ENCODE measurements around the gene ANP32A.
"Not testable (repeated sequence)": the region's sequence is repeated elsewhere in the genome, so short reads cannot be mapped to it uniquely, and the experiment has no call there.

The ANP32A gene

DNA sequence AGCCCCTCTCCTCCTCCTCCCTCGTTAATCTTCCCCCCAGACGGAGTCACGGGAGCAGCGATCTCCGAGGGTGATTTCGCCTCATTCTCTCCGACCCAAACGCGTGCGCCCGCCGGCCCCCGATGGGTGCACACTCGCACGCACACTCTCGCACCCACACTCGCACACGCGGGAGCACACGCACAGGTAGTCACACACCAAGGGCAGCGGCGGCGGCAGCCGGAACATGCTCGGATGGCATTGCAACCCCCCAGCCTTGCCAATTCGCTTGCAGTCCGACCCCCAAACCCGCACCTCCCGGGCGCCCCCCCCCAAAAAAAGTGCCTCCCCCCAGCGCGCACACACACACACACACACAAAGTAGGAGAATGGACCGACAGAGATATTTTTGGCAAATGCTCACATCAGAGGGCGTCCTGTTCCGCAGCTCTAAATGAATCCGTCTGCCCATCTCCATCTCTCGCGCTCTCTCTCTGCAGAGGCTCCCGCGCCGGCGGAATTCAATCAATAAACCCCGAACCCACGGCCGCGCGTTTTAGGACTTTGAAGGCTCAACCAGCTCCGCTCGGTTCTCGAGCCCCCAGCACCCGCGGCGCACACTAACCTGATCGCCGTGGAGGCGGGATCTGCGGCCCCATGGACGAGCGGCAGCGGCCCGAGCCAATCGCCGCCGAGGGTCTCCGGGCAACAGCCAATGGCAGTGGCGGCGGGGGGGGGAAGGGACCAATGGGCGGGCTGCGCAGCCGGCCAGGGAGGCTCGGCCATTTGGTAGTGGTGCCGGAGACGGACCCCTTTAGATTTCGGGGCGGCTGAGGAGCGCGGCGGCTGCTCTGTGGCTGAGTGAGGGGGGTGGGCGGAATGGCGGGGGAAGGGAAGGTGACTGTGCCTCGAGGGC, at the start of gene ANP32A:
Gene ANP32A (minus strand): TSS at position 601 of the 895 bp plus-strand sequence. CDS start 144 bp downstream, at position 457.
- DNase-seq (ENCODE audit: low spot score): peak; percentile 99

DNA sequence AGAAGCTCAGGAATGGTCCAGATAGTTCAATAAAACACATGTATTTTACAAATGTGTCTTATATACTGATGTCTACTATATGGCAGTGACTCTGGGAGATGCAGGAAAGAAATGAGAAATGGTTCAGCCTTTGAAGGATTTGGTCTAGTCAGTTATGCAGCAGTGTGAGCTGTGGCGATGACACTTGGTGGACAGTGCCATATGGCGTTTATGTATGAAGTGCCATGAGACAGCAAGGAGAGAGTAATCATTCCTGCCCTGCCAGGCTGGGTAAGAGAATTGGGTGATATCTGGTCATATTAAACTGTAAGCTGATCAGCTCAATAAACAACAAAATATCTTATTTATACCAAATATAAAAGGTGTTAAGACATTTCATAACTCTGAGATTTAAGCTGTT, 47.6 kb upstream of the ANP32A start:
- no peak for DNase-seq (ENCODE audit: low spot score)

DNA sequence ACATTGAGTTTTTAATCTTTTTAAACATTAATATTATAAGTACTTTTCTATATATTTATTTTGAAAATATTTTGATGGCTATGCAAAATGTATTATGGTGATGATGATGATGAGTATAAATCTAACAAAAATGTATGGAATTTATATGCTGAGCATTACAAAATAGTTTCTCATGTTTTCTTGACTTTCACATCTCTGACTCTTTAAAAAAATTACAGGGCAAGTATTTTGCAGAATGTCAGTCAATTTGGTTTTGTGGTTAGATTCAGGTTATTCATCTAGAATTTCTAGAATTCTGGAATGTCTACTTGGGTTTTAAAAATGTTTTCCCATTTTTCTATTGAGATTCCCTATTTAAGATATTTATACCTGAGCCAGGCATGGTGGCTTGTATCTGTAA, 41.7 kb upstream of the ANP32A start:
- no peak for DNase-seq (ENCODE audit: low spot score)

DNA sequence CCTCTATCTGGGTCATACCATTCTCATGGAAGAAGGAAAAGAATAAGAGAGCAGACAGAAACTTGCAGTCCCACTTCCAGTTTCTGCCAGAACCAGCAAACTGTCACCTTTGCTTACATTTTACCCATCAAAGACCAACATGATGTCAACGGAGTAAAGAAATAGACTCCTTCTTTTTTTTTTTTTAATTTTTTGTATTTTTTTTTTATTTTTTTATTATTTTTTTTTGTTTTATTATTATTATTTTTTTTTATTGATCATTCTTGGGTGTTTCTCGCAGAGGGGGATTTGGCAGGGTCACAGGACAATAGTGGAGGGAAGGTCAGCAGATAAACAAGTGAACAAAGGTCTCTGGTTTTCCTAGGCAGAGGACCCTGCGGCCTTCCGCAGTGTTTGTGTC, 38.0 kb upstream of the ANP32A start:
- not testable (repeated sequence) for DNase-seq (ENCODE audit: low spot score)

DNA sequence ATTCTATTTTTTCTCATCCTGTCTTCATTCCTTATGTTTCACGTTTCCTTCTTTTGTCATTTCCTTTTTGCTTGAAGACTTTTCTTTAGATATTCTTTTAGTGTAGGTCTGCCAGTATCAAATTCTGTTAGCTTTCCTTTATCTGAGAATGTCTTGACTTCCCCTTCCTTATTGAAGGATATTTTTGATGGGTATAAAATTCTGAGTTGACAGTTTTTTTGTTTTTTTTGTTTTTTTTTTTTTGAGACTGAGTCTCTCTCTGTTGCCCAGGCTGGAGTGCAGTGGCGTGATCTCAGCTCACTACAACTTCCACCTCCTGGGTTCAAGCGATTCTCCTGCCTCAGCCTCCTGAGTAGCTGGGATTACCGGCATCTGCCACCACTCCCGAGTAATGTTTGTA, 36.7 kb upstream of the ANP32A start:
- not testable (repeated sequence) for DNase-seq (ENCODE audit: low spot score)

DNA sequence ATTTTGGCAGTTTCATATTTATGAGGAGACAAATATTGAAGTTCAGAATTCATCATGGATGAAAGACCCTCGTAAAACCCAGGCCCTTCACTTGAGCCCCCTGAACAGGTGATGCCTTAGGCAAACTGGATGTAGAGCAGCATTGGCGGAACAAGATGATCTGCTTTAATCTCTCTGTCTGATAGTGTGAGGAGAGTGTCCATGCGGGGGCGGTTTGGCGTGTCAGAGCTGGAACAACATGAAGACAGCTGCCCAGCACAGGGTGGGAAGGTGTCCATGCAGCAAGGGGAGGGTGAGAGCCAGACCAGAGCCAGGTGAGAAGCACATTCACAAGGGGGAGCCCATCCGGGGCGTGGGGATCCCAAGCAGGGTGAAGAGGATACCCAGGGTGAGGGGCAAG, 31.8 kb upstream of the ANP32A start:
- DNase-seq (ENCODE audit: low spot score): no peak

DNA sequence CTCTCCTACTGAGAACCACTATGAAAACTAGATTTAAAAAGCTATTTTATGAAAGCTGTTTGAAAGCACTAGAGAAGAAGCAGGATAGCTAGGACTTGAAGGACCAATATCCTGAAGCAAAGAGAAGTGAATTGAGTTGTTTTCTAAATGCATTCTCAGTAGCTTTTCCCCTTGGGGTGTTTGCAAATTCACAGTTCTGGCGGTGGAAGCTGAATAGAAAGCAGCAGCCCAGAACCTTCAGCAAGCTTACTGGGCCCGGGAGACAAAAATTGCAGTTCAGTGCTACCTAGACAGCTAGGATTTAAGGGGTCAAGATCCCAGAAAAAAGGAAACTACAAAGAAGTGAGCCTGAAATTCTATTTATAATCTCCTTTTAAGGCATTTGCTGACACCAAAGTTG, 31.3 kb upstream of the ANP32A start:
- no peak for DNase-seq (ENCODE audit: low spot score)

DNA sequence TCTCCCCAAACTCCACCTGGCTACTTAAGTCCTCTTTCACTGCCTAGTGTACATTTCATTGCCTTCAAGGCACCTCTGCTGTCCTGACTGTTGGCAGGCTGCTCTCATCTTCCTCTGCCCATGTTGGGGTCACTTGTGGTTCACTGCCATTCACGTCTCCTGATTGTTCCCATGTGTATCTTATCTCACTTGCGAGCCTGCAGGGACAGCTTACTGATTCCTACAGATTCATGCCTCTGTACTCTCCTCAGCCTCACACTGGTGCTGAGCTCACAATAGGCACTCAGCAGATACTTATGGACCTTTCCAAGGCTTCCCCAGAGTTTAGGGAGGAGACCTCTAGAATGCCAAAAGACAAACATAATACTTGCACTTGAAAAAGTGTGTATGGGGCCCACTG, 28.8 kb upstream of the ANP32A start:
- no peak for DNase-seq (ENCODE audit: low spot score)

DNA sequence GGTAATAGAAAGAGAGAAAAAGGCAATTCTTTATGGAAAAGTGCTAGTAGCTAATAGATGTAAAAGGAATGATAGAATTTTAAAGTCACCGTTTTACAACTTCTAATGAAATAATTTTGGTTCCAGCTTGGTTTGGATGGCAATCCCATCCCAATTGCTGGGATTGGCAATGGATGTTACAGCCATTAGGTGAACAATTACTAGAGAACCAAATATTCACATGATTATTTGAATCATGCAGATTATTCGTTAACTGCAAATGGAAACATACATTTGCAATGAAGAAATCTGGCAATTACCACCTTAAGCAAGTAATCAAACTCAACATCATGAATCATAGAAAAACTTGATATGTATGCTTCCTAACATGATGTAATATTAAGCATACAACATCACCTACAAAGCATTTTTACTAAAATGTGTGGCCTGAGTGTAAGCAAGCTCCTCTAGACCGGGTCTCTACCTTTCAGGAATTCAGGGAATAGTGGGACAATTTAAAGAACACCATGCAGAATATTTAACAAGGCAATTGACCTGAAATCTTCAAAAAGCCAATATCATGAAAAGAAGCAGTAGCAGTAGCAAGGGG, 26.2 kb upstream of the ANP32A start:
- DNase-seq (ENCODE audit: low spot score): no peak

DNA sequence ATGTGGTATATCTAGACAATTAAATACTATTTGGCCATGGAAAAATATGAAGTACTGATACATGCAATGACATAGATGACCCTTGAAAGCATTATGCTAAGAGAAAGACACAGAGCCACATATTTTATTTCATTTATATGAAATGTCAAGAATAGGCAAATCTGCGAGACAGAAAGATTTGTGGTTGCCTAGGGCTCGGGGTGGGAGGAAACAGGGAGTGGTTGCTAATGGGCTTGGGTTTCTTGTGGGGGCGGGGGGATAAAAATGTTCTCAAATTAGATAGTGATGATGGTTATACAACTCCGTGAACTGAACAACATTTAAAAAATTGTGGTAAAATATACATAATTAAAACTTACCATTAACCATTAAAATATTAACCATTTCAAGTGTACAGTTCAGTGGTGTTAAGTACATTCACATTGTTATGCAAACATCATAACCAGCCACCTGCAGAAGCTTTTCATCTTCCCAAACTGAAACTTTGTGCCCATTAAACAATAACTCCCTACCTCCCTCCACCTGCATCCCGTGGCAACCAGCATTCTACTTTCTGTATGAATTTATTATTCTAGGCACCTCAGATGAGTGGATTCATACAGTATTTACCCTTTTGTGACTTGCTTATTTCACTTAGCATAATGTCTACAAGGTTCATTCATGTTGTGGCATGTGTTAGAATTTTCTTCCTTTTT, 24.3 kb upstream of the ANP32A start:
- DNase-seq (ENCODE audit: low spot score): no peak

DNA sequence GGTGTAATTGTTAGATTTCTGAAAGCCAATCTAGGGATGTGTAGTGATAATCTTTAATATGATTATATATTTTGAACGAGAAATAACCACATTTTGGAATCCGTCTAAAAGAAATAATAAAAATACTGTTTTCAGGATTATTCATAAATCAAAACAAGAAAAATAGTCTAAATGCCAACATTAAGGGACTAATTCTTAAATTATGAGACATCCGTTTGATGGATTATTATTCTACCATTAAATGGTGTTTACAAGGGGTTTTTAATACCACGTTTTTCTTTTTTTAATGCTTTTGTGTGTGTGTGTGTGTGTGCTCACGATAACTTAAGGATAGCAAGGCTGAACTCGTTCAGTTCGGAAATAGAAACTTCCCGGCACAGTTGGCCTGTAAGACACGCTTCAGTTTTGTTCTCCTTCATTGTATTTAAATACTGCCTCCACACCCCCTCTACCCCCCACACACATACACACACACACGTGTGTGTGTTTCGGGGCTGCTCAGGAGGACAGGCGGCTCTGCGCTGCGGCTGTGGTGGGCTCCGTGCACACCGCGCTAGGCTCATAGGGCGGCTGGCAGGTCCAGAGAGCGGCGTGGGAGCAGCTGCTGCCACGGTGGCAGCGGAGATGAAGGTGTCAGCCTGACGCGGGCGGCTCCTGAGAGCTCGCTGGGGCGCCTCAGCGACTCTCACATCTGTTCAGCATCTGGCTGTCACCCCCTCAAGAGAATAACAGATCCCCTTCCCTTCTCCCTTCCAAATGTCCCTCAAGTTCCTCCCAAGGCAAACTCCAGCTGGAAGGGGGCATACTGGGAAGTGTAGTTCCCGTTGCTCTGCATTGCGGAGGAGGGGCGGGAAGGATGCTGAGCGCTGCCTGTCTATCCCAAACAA, 23.0 kb upstream of the ANP32A start:
- no peak for DNase-seq (ENCODE audit: low spot score)

DNA sequence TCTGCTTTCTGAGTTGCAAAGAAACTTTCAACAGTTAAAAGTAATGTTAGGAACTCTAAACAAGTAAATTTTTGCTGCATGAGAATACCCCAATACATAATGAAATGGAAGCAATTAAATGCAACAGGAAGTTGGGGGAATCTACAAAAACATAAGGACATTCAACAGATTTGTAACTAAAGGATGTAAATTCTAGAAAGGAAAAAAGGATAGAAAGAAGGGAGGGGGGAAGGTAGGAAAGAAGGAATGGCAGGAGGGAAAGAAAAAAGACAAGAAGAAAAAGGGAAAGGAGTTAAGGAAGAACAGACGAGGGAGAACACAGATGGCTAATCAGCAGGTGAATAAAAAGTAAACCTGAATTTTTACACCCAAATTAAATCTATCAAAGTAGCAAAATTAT, 22.3 kb upstream of the ANP32A start:
- DNase-seq (ENCODE audit: low spot score): no peak

DNA sequence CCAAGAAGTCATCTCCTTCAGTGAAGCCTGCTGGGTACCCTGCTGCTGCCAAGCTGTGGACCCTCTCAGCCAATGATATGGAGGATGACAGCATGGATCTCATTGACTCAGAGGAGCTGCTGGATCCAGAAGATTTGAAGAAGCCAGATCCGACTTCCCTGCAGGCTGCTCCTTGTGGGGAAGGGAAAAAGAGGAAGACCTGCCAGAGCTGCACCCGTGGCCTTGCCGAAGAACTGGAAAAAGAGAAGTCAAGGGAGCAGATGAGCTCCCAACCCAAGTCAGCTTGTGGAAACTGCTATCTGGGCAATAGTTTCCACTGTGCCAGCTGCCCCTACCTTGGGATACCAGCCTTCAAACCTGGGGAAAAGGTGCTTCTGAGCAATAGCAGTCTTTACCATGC, 13.7 kb upstream of the ANP32A start:
- DNase-seq (ENCODE audit: low spot score): no peak

DNA sequence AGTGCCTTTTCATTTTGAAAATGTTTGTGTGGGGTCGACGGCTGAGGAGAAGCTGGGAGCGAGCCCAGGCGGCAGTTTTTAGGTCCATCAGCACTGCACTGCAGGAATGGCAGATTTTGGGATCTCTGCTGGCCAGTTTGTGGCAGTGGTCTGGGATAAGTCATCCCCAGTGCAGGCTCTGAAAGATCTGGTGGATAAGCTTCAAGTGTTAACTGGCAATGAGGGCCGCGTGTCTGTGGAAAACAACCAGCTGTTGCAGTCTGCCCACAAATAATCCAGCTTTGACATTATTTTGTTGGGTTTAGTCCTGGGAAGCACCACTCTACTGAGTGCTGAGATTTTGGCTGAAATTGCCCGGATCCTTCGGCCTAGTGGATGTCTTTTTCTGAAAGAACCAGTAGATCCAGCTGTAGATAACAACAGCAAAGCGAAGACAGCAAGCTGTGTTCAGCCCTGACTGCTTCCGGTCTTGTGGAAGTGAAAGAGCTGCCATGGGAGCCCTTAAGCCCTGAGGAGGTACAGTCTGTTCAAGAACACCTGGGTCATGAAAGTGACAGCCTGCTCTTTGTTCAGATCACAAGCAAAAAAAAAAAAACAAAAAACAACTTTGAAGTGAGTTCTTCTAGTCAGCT, 13.1 kb upstream of the ANP32A start:
- DNase-seq (ENCODE audit: low spot score): no peak

DNA sequence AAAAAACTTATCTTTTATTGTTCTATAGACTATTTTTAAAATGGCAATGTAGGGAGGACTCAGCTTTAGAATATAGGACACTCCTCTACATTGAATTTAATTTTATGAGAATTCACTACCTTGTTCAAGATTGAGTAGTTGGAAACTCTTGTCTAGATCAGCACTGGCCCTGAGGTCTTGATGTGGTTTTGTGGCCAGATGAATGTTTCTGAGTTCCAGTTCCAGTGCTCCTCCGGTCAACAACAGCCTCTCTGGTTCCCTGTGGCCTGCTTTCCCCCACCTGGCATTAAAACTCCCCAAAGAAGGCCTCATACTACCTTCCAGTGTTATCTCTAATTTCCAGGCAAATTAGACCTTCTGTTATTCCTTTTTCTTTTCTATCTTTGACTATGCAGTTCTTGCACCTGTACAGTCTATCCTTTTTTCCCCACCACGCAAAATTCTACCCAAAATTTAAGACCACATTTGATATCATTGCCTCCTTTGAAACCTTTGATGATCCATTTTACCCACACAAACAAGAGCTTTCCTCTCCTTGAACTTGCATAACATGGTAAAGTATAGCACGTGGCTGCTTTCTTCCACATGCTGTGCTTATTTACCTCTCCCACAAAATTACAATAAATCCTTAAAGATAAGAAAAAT, 9.6 kb upstream of the ANP32A start:
- no peak for DNase-seq (ENCODE audit: low spot score)

DNA sequence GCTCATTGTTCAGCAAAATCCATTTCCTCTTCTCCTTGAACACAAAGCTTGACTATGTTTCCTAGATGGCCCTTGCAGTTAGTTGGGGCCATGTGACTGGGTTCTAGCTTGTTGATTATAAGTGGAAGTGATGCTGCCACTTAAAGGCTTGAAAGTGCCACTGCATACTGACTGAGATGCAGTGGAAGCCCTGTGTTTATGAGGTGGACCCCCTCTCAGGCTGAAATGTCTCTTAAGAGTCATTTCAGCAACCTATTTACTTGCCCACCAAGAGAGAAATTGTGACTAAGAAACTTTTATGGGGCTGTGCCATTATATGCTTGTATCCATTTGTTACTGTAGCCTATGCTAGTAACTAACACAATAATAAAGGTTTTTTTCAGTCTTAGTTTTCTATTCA, 8.4 kb upstream of the ANP32A start:
- no peak for DNase-seq (ENCODE audit: low spot score)

DNA sequence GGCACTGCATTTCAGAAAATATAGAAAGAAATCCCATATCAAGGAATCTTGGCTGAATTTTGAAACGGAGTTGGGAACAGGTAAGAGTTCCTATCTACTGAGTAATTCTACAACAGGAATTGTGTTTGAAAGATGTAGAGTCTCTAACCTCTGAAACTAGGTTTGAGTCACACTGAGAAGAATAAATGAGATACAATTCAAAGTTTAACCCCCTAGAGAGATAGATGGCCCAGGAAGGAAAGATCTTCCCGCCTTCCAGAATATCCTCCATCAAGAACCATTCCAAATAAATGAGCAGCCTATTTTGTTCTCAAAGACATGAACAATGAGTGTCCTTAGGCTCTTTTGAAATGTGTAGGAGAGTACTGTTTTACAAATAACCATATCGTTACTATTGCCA, 2.9 kb upstream of the ANP32A start:
- no peak for DNase-seq (ENCODE audit: low spot score)

DNA sequence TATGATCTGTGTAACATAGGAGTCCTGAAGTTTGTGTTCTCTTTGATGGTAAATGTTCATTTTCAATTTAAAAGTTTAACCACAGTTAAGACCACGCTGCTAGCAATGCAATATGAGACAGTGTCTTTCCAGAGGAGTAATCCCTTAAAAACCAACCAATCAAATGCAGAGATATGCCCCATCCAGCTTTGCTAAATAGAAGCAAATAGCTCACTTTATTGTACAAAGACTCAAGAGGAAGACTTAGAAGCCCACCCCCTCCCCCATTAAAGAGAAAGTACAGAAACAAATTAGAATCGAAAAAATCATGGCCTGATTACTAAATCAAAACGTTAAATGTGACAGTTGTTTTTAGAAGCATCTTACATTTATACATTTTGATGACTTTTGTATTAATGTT, 2.1 kb upstream of the ANP32A start:
- no peak for DNase-seq (ENCODE audit: low spot score)

DNA sequence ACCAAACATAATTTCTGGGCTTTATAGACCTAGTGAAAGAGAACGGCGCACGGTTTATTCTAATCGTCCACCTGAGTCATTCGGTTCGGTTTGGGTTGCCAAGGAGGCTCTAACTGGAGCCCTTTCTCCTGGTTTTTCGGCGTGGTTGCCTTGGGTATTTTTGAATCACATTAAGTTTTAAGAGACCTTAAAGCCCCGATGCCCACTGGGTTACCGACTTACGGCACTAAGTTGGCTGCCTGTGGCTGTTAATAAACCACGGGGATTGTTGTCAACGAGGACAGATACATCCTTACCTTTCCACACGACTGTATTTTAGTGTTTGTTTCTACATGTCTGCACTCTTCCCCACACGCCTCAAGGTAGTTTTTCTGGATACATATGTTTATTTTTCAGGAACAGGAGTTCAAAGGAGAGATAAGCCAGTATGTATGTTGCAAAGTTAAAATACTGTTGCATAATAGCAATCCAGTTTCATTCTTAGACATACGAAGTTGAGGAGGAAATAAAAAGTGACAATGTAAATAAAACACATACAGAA, 1.2 kb upstream of the ANP32A start:
- no peak for DNase-seq (ENCODE audit: low spot score)

DNA sequence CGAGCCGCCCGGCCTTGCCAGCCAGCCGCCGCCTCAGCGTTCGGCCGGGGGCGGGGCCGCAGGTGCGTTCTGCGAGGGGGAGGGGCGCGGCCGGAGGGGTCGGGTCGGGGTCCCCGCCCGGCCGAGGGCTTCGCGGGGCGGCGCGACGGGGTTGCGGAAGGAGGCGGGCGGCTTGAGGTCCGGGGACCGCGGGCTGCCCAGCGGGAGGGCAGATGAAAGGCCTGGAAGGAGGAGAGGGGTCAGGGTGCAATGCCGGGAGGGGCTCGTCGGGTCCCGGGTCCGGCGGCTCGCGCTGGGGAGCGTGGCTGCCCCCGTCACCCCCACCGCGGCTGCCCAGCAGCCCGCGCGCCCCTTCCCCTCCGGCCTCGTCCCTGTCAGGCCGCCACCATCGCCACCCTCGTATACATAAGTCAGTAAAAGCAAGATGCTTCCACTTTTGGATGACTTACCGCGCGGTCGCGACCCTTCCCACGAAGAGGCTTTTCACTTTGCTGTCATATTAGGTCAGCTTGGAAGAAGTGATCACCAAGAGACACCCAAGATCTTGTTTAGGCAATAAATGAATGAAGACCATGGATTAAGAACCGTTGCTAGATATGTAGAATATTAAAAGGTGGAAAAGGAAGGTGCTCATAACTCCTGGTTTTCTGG, 620 bp upstream of the ANP32A start:
- no peak for DNase-seq (ENCODE audit: low spot score)
